Loucy (cell line): ENCODE results near the gene NR1H2.
"Not testable (repeated sequence)": the region's sequence is repeated elsewhere in the genome, so short reads cannot be mapped to it uniquely, and the experiment has no call there.

Experiments used
- H2AFZ ChIP-seq: fragments of 200-600 bp; sonication (generic); 2 replicates; pipeline ENCODE4 v1.6.0; 2016; ENCODE audit warnings: antibody characterized with exemption, mild to moderate bottlenecking, low read length, moderate library complexity
- H3F3A ChIP-seq: fragments of 200-600 bp; 2 replicates; pipeline ENCODE4 v1.6.0; 2016; ENCODE audit warnings: antibody characterized with exemption, low read depth, mild to moderate bottlenecking
- H3K27me3 ChIP-seq: fragments of 200-600 bp; sonication (generic); 2 replicates; pipeline ENCODE4 v1.6.1; 2014; ENCODE audit warnings: low read length, mild to moderate bottlenecking; ENCODE audit not compliant: insufficient read depth, poor library complexity, severe bottlenecking
- H3K36me3 ChIP-seq: fragments of 200-600 bp; sonication (generic); 2 replicates; pipeline ENCODE4 v1.6.1; 2016; ENCODE audit warnings: low read length; ENCODE audit not compliant: insufficient read depth
- H3K4me1 ChIP-seq: fragments of 200-600 bp; sonication (generic); 2 replicates; pipeline ENCODE4 v1.5.1; 2014; ENCODE audit warnings: low read length, mild to moderate bottlenecking; ENCODE audit not compliant: insufficient read depth, poor library complexity, severe bottlenecking
- H3K4me2 ChIP-seq: fragments of 200-600 bp; sonication (generic); 2 replicates; pipeline ENCODE4 v1.6.0; 2014; ENCODE audit warnings: antibody characterized with exemption, low read length, low read depth, mild to moderate bottlenecking; ENCODE audit not compliant: poor library complexity, severe bottlenecking
- H3K4me3 ChIP-seq: fragments of 200-600 bp; sonication (generic); 2 replicates; pipeline ENCODE4 v1.5.1; 2014; ENCODE audit warnings: low read length, mild to moderate bottlenecking, mixed read lengths; ENCODE audit not compliant: poor library complexity, severe bottlenecking
- H3K79me2 ChIP-seq: fragments of 200-600 bp; sonication (generic); 2 replicates; pipeline ENCODE4 v1.6.1; 2014; ENCODE audit warnings: low read length; ENCODE audit not compliant: insufficient read depth
- H3K9ac ChIP-seq: fragments of 200-600 bp; sonication (generic); 2 replicates; pipeline ENCODE4 v1.6.0; 2014; ENCODE audit warnings: mild to moderate bottlenecking, low read depth, low read length, moderate library complexity; ENCODE audit not compliant: poor library complexity, severe bottlenecking
- H3K9me2 ChIP-seq: fragments of 200-600 bp; sonication (generic); replicated peaks from 2 replicates; pipeline ENCODE4 v1.6.1; 2016; ENCODE audit warnings: low read depth, low read length, mixed read lengths
- H3K9me3 ChIP-seq: fragments of 200-600 bp; sonication (generic); 2 replicates; pipeline ENCODE4 v1.6.1; 2014; ENCODE audit warnings: mild to moderate bottlenecking, antibody characterized with exemption, low read length, low read depth; ENCODE audit not compliant: insufficient read depth
- H4K20me1 ChIP-seq: fragments of 200-600 bp; sonication (generic); 2 replicates; pipeline ENCODE4 v1.6.0; 2014; ENCODE audit warnings: antibody characterized with exemption, low read length, mild to moderate bottlenecking; ENCODE audit not compliant: insufficient read depth, poor library complexity, severe bottlenecking
- CTCF ChIP-seq: fragments of 200-600 bp; sonication (generic); conservative IDR thresholded peaks from 2 replicates; pipeline ENCODE4 v1.5.1; 2014; ENCODE audit warnings: mild to moderate bottlenecking, antibody characterized with exemption, low read length
- EZH2phosphoT487 ChIP-seq: fragments of 200-600 bp; IDR thresholded peaks from 2 replicates; pipeline ENCODE4 v1.6.1; 2018; ENCODE audit warnings: antibody characterized with exemption, mild to moderate bottlenecking, moderate library complexity, borderline replicate concordance

The NR1H2 gene

GRCh38 chr19:50344661-50345318 is 31.5 kb upstream of the NR1H2 start:
- H3K9ac ChIP-seq: no peak overlapping the region
- no peak overlapping the region for H3K4me3 ChIP-seq
- H3K36me3 ChIP-seq: no peaks in the 10 kb centered on the region
- no peak overlapping the region for H2AFZ ChIP-seq
- no peaks in the 10 kb centered on the region for H3K4me1 ChIP-seq
- no peaks in the 10 kb centered on the region for H3K79me2 ChIP-seq
- no peaks in the 10 kb centered on the region for H4K20me1 ChIP-seq
- no peaks in the 10 kb centered on the region for H3K9me2 ChIP-seq
- no peaks in the 10 kb centered on the region; the same call in 1 of the 2 replicates for H3K9me3 ChIP-seq
- TF ChIP-seq CTCF (no peak), EZH2phosphoT487 (no peak)
- H3K4me2 ChIP-seq: no peak overlapping the region
- no peaks in the 10 kb centered on the region for H3K27me3 ChIP-seq
- no peaks in the 10 kb centered on the region for H3F3A ChIP-seq

GRCh38 chr19:50347089-50347581 is 29.1 kb upstream of the NR1H2 start:
- H3K79me2 ChIP-seq, H3K4me3 ChIP-seq, H3K9me2 ChIP-seq, H4K20me1 ChIP-seq, H3K36me3 ChIP-seq, H3K4me1 ChIP-seq, H2AFZ ChIP-seq, H3K4me2 ChIP-seq, H3K27me3 ChIP-seq, H3F3A ChIP-seq, H3K9ac ChIP-seq, H3K9me3 ChIP-seq: not testable (repeated sequence)

GRCh38 chr19:50349277-50350057 is 26.8 kb upstream of the NR1H2 start:
- H3K9me2 ChIP-seq: no peaks in the 10 kb centered on the region
- no peaks in the 10 kb centered on the region for H3K36me3 ChIP-seq
- H3K4me3 ChIP-seq: no peak overlapping the region
- no peaks in the 10 kb centered on the region for H3K79me2 ChIP-seq
- TF ChIP-seq EZH2phosphoT487: no peak
- no peak for TF ChIP-seq CTCF
- no peaks in the 10 kb centered on the region; the same call in 1 of the 2 replicates for H3K9me3 ChIP-seq
- no peaks in the 10 kb centered on the region for H4K20me1 ChIP-seq
- no peak overlapping the region for H3K9ac ChIP-seq
- H3F3A ChIP-seq: no peaks in the 10 kb centered on the region
- H2AFZ ChIP-seq: no peak overlapping the region
- H3K4me1 ChIP-seq: no peaks in the 10 kb centered on the region
- H3K27me3 ChIP-seq: no peaks in the 10 kb centered on the region
- H3K4me2 ChIP-seq: no peak overlapping the region
